ENCODE data around the gene ALKAL2.
"Not testable (repeated sequence)": the region's sequence is repeated elsewhere in the genome, so short reads cannot be mapped to it uniquely, and the experiment has no call there.

DNA sequence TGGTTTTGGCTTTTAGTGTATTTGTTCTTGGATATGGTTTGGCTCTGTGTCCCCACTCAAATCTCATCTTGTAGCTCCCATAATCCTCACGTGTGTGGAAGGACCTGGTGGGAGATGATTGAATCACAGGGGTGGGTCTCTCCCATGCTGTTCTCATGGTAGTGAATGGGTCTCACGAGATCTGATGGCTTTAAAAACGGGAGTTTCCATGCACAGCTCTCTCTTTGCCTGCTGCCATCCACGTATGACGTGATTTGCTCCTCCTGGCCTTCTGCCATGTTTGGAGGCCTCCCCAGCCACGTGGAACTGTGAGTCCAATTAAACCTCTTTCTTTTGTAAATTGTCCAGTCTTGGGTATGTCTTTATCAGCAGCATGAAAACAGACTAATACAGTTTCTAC is 28.0 kb upstream of the ALKAL2 start:
- not testable (repeated sequence) for TF ChIP-seq CTCF, POLR2A (IDR thresholded peaks at IDR 0.05)
